ENCODE measurements around the gene FHOD1.

DNA sequence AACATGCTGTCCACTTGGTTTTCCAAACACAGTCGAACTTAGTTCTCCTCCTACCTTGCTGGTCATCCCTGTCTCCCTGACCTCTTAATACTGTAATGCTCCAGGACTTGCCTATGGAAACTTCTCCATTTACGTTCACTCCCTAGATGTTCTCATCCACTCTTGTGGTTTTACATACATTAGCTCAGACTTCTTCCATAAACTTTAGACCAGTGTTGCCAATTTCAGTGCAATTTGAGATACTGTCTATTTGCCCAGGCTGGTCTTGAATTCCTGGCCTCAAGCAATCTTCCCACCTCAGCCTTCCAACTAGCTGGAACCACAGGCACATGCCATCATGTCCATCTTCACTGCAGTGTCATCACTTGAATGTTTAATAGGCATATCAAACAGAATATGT is 65.0 kb downstream of the FHOD1 start:
- TF ChIP-seq, protein P1, sequence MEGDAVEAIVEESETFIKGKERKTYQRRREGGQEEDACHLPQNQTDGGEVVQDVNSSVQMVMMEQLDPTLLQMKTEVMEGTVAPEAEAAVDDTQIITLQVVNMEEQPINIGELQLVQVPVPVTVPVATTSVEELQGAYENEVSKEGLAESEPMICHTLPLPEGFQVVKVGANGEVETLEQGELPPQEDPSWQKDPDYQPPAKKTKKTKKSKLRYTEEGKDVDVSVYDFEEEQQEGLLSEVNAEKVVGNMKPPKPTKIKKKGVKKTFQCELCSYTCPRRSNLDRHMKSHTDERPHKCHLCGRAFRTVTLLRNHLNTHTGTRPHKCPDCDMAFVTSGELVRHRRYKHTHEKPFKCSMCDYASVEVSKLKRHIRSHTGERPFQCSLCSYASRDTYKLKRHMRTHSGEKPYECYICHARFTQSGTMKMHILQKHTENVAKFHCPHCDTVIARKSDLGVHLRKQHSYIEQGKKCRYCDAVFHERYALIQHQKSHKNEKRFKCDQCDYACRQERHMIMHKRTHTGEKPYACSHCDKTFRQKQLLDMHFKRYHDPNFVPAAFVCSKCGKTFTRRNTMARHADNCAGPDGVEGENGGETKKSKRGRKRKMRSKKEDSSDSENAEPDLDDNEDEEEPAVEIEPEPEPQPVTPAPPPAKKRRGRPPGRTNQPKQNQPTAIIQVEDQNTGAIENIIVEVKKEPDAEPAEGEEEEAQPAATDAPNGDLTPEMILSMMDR (conservative IDR thresholded peaks at IDR 0.05; ENCODE audit: low read depth, low read length), result no peak
- no peak for TF ChIP-seq EZH2 (IDR thresholded peaks at IDR 0.05; ENCODE audit: borderline replicate concordance, low read depth, low read length, poor library complexity, severe bottlenecking)
